Measurements from ENCODE around the gene P2RX1. TPM values are rescaled to one million over a fixed set of nuclear protein-coding genes. Genes with fewer than 3 reads are reported as not detected.

The P2RX1 gene
- total and polyA plus RNA-seq, 8 donors, result 17.7 to 41.8 (median 24.9) TPM

DNA sequence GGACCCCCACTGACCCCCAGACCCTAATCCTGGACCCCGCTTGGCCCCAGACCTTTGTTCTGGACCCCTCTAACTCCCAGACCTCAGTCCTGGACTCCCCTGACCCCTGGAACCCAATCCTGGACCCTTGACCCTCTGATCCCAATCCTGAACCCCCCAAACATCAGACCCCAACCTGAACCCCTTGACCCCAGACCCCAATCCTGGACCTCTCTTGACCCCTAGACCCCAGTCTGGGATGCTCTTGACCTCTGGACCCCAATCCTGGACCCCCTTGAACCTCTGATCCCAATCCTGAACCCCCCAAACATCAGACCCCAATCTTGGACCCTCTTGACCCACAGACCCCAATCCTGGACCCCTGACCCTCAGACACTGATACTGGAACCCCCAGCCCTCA, 13.5 kb upstream of the P2RX1 start:
- ATAC-seq (no peak), FAIRE-seq (no peak), DNase-seq (no peak)
- Histone ChIP-seq H3K4me1 (no peaks in the 10 kb centered on the region), H3K27me3 (no peaks in the 10 kb centered on the region), H3K4me3 (no peak overlapping the region), H3K9me3 (no peaks in the 10 kb centered on the region), H3K27ac (no peak overlapping the region), H3K36me3 (peaks cover 0 to 2% (median 0%) of the 10 kb centered on the region in 3 donors)
- intact Hi-C loops (cut with DNase I), result loop anchor here in 1 of 3 donors (10.0 kb wide), 1 partner anchor 75 kb away; no protein-coding TSS in a partner anchor
- TF ChIP-seq, protein P1, sequence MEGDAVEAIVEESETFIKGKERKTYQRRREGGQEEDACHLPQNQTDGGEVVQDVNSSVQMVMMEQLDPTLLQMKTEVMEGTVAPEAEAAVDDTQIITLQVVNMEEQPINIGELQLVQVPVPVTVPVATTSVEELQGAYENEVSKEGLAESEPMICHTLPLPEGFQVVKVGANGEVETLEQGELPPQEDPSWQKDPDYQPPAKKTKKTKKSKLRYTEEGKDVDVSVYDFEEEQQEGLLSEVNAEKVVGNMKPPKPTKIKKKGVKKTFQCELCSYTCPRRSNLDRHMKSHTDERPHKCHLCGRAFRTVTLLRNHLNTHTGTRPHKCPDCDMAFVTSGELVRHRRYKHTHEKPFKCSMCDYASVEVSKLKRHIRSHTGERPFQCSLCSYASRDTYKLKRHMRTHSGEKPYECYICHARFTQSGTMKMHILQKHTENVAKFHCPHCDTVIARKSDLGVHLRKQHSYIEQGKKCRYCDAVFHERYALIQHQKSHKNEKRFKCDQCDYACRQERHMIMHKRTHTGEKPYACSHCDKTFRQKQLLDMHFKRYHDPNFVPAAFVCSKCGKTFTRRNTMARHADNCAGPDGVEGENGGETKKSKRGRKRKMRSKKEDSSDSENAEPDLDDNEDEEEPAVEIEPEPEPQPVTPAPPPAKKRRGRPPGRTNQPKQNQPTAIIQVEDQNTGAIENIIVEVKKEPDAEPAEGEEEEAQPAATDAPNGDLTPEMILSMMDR (IDR thresholded peaks at IDR 0.05), result no peak
- WGBS, 2 donors, result 94 to 100% methylated on average over 1 of the region's 1 CpG

DNA sequence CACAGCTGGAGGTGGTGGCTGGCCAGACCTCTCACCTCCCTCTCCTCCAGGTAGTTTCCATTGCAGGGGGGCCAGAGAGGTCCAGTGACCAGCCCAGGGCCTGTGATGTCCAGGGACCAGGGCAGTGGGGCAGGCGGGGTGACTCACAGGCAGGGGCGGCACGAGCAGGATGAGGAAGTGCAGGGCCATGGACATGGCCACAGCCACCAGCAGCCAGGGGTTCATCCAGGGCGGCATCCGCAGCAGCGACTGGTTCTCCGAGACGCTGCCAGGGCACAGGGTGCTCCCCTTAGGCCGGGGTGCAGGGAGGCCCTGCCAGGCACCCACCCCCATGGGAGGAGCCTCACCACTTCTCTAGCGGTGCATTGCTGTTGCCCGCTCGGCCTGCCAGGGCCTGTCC, 12.9 kb upstream of the P2RX1 start:
- no peak for FAIRE-seq

DNA sequence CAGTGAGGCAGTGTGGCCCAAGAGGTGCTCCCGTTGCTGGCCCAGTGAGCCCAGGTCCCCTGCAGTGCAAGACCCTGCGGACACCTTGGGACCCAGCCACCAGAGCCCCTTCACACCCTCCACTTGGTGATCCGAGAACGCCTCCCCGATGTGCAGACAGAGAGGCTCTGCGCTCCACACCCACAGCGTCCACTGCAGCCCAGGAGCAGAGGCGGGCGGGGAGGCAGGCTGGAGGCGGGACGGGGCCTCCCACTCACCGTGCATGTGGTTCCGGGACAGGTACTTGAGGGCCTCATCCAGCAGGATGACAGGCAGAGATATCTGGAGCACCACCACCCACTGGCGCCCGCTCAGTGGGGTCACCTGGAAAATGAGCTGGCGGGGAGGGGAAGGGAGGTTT, 12.1 kb upstream of the P2RX1 start:
- Histone ChIP-seq H3K27me3 (no peaks in the 10 kb centered on the region), H3K4me3 (no peak overlapping the region), H3K36me3 (no peaks in the 10 kb centered on the region), H3K9me3 (no peaks in the 10 kb centered on the region), H3K4me1 (no peaks in the 10 kb centered on the region), H3K27ac (no peak overlapping the region)
- FAIRE-seq (no peak), DNase-seq (no peak), ATAC-seq (no peak)
- intact Hi-C loops (cut with DNase I), result no loop called here
- 93 to 95% methylated on average over 10 to 16 of the region's 16 CpGs for WGBS, 2 donors
- TF ChIP-seq, protein P1 (IDR thresholded peaks at IDR 0.05), result no peak

More for the DNA sequence above, 12.9 kb upstream of the P2RX1 start:
- ATAC-seq (peak in 1 of 4 donors; percentile 24), DNase-seq (peak in 1 of 6 donors; percentile 80)
- no peaks in the 10 kb centered on the region for H3K27me3 ChIP-seq
- 95 to 96% methylated on average over 11 to 12 of the region's 12 CpGs for WGBS, 2 donors
- H3K36me3 ChIP-seq, result no peaks in the 10 kb centered on the region
- H3K27ac ChIP-seq, result no peak overlapping the region
- no peak overlapping the region for H3K4me3 ChIP-seq
- intact Hi-C loops (cut with DNase I), result no loop called here
- no peaks in the 10 kb centered on the region for H3K9me3 ChIP-seq
- no peaks in the 10 kb centered on the region for H3K4me1 ChIP-seq
- TF ChIP-seq, protein P1 (IDR thresholded peaks at IDR 0.05), result no peak

DNA sequence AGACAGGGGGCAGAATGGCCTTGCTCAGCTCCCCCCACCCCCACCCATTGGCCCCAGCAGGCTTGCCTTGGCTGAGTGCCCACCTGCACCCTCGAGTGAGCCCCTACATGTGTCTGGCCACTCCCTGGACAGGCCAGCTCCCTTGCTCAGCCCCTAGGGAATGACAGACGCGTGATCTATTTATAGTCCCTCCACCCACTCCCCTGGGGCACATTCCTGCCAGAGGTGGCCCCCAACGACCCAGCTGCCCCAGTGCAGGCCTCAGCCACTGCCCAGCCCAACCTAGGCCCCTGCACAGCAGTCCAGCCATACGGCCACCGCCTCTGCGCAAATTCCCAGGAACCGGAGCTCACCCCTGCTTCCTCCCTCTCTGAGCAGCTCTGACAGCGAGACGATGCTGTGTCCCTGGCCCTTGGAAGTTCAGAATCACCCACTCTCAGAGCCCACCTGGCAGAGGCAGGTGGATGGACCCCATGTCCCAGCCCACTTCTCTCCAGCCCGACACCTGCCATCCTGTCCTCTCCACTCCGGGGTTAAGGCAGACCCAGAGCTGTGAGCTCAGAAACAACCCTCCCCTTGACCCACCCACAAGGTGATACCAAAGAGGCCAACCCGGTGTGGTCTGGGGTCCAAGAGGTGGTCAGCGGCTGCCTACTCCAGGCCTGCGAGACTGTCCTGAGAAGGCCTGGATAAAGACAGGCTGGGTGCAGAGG, 11.5 kb upstream of the P2RX1 start:
- Histone ChIP-seq H3K4me3 (no peak overlapping the region), H3K9me3 (no peaks in the 10 kb centered on the region), H3K27ac (no peak overlapping the region), H3K4me1 (no peaks in the 10 kb centered on the region), H3K27me3 (no peaks in the 10 kb centered on the region), H3K36me3 (no peaks in the 10 kb centered on the region)
- intact Hi-C loops (cut with DNase I), result no loop called here
- TF ChIP-seq, protein P1 (IDR thresholded peaks at IDR 0.05), result no peak
- DNase-seq (no peak), ATAC-seq (no peak), FAIRE-seq (no peak)
- WGBS, 2 donors, result 76 to 79% methylated on average over 15 of the region's 15 CpGs
